OCI-LY7 (cell line): ENCODE data around the gene EIF4H. TPM values are rescaled to one million over a fixed set of nuclear protein-coding genes. Genes with fewer than 3 reads are reported as not detected.
"Not testable (repeated sequence)": the region's sequence is repeated elsewhere in the genome, so short reads cannot be mapped to it uniquely, and the experiment has no call there.

ENCODE experiments used
- BruUV-seq: library from RNA; stranded (reverse); fragments of 400-500 nt; replicated peaks from 2 replicates; lab custom pipeline; 2021; lab: Mats Ljungman, UMichigan
- CTCF ChIA-PET: fragments of 300-600 bp; sonication (Branson Sonifier 250); formaldehyde crosslinking; loops from one replicate; lab custom pipeline; 2022; ENCODE audit warnings: antibody characterized with exemption; ENCODE audit not compliant: unreplicated experiment; lab: Charles Lee
- POLR2A ChIA-PET: fragments of 300-600 bp; sonication (Branson Sonifier 250); formaldehyde crosslinking; loops from one replicate; lab custom pipeline; 2022; ENCODE audit warnings: antibody characterized with exemption; lab: Charles Lee
- DNase-seq: peaks from one replicate; pipeline ENCODE4 v3.0.0-alpha.2; 2015; ENCODE audit warnings: low spot score
- H2AFZ ChIP-seq: fragments of 200-600 bp; sonication (generic), shearing (Covaris generic); 2 replicates; pipeline ENCODE4 v1.6.1; 2014; ENCODE audit warnings: mild to moderate bottlenecking, antibody characterized with exemption, low read length, moderate library complexity
- H3K27ac ChIP-seq: fragments of 200-600 bp; sonication (generic); 2 replicates; pipeline ENCODE4 v1.5.1; 2014; ENCODE audit warnings: mixed run types, low read depth, mild to moderate bottlenecking, moderate library complexity, low read length, inconsistent platforms; ENCODE audit not compliant: poor library complexity, severe bottlenecking
- H3K36me3 ChIP-seq: fragments of 200-600 bp; sonication (generic); 2 replicates; pipeline ENCODE4 v1.6.1; 2014; ENCODE audit warnings: mild to moderate bottlenecking, antibody characterized with exemption, low read length, moderate library complexity, mixed read lengths; ENCODE audit not compliant: insufficient read depth
- H3K4me1 ChIP-seq: fragments of 200-600 bp; sonication (generic); 2 replicates; pipeline ENCODE4 v1.5.1; 2014; ENCODE audit warnings: mild to moderate bottlenecking, low read length; ENCODE audit not compliant: insufficient read depth, poor library complexity, severe bottlenecking
- H3K4me2 ChIP-seq: fragments of 200-600 bp; sonication (generic); 2 replicates; pipeline ENCODE4 v1.6.1; 2014; ENCODE audit warnings: mild to moderate bottlenecking, low read length
- H3K4me3 ChIP-seq: fragments of 200-600 bp; sonication (generic); 2 replicates; pipeline ENCODE4 v1.5.1; 2014; ENCODE audit warnings: mild to moderate bottlenecking, low read depth, low read length; ENCODE audit not compliant: poor library complexity, severe bottlenecking
- H3K79me2 ChIP-seq: fragments of 200-600 bp; sonication (generic); 2 replicates; pipeline ENCODE4 v1.6.1; 2016; ENCODE audit warnings: low read depth, mild to moderate bottlenecking, low read length, moderate library complexity, mixed read lengths; ENCODE audit not compliant: insufficient read depth
- H3K9me2 ChIP-seq: fragments of 200-600 bp; sonication (generic); 2 replicates; pipeline ENCODE4 v1.6.1; 2016; ENCODE audit warnings: mild to moderate bottlenecking, low read length, mixed read lengths; ENCODE audit not compliant: insufficient read depth
- H3K9me3 ChIP-seq: fragments of 200-600 bp; sonication (generic); 2 replicates; pipeline ENCODE4 v1.6.1; 2014; ENCODE audit warnings: mild to moderate bottlenecking, mixed run types, low read length, mixed read lengths
- H4K20me1 ChIP-seq: fragments of 200-600 bp; sonication (generic); 2 replicates; pipeline ENCODE4 v1.6.1; 2014; ENCODE audit warnings: mild to moderate bottlenecking, antibody characterized with exemption, low read length, moderate library complexity, mixed read lengths; ENCODE audit not compliant: insufficient read depth
- EZH2phosphoT487 ChIP-seq: fragments of 200-600 bp; sonication (generic); IDR thresholded peaks from 2 replicates; pipeline ENCODE4 v1.6.1; 2018; ENCODE audit warnings: low read depth, borderline replicate concordance, mild to moderate bottlenecking, mixed run types, antibody characterized with exemption, low read length, moderate library complexity, mixed read lengths
- intact Hi-C: fragments of 100-400 bp; cut with micrococcal nuclease; formaldehyde crosslinking; loops from one replicate; pipeline ENCODE4 v1.10.0; 2022; ENCODE audit not compliant: unreplicated experiment
- total RNA-seq, 2 experiments: library from RNA; depleted of rRNA in 1 of 2; stranded (reverse); fragments of >200 nt in 1 of 2; shearing (Covaris generic) in 1 of 2; gene quantifications; 2 replicates each; pipeline ENCODE4 v1.2.3, GENCODE V29; 2014 to 2022
- TF ChIP-seq, protein P1 (sequence below): fragments of 200-600 bp; sonication (generic); conservative IDR thresholded peaks from 2 replicates; pipeline ENCODE4 v1.5.1; 2014; ENCODE audit warnings: mild to moderate bottlenecking, antibody characterized with exemption, low read length, moderate library complexity, mixed read lengths

Gene EIF4H
- total RNA-seq, 2 experiments from 2014 or later = 202 to 345 TPM

- no peak overlapping the region for H3K4me2 ChIP-seq
Observed at GRCh38 chr7:74224511-74224832, 50.3 kb downstream of the EIF4H start.

GRCh38 chr7:74224907-74225306 is 50.8 kb downstream of the EIF4H start:
- BruUV-seq, H3K79me2 ChIP-seq, H3K4me3 ChIP-seq, POLR2A ChIA-PET, H3K4me2 ChIP-seq, DNase-seq, H3K27ac ChIP-seq, CTCF ChIA-PET, H2AFZ ChIP-seq, H4K20me1 ChIP-seq, H3K9me2 ChIP-seq, intact Hi-C loops, H3K9me3 ChIP-seq: not testable (repeated sequence)
- Histone ChIP-seq H3K4me1 (peaks cover 32% of the 10 kb centered on the region), H3K36me3 (peaks cover 58% of the 10 kb centered on the region)

More at GRCh38 chr7:74224511-74224832, 50.3 kb downstream of the EIF4H start:
- H3K9me3 ChIP-seq = no peaks in the 10 kb centered on the region
- peaks cover 32% of the 10 kb centered on the region for H3K4me1 ChIP-seq
- no peak overlapping the region for H2AFZ ChIP-seq
- no peaks in the 10 kb centered on the region for H3K79me2 ChIP-seq
- ChIA-PET POLR2A (no interaction called here), CTCF (no interaction called here)
- no peak for TF ChIP-seq EZH2phosphoT487
- TF ChIP-seq, protein P1, sequence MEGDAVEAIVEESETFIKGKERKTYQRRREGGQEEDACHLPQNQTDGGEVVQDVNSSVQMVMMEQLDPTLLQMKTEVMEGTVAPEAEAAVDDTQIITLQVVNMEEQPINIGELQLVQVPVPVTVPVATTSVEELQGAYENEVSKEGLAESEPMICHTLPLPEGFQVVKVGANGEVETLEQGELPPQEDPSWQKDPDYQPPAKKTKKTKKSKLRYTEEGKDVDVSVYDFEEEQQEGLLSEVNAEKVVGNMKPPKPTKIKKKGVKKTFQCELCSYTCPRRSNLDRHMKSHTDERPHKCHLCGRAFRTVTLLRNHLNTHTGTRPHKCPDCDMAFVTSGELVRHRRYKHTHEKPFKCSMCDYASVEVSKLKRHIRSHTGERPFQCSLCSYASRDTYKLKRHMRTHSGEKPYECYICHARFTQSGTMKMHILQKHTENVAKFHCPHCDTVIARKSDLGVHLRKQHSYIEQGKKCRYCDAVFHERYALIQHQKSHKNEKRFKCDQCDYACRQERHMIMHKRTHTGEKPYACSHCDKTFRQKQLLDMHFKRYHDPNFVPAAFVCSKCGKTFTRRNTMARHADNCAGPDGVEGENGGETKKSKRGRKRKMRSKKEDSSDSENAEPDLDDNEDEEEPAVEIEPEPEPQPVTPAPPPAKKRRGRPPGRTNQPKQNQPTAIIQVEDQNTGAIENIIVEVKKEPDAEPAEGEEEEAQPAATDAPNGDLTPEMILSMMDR = no peak
- no peak overlapping the region for H3K27ac ChIP-seq
- no peak overlapping the region for H3K4me3 ChIP-seq
- no peak for DNase-seq
- BruUV-seq = no TSS peak
- H3K36me3 ChIP-seq = peaks cover 53% of the 10 kb centered on the region
- intact Hi-C loops = no loop called here
- H3K9me2 ChIP-seq = no peaks in the 10 kb centered on the region
- H4K20me1 ChIP-seq = no peaks in the 10 kb centered on the region

GRCh38 chr7:74225400-74225799 is 51.2 kb downstream of the EIF4H start:
- H3K9me2 ChIP-seq = no peaks in the 10 kb centered on the region
- no peak for DNase-seq
- ChIA-PET POLR2A (no interaction called here), CTCF (no interaction called here)
- no peak overlapping the region for H3K4me3 ChIP-seq
- H2AFZ ChIP-seq = no peak overlapping the region
- H3K9me3 ChIP-seq = no peaks in the 10 kb centered on the region
- H3K79me2 ChIP-seq = no peaks in the 10 kb centered on the region
- H3K36me3 ChIP-seq = peaks cover 63% of the 10 kb centered on the region
- intact Hi-C loops = no loop called here
- no peak overlapping the region for H3K4me2 ChIP-seq
- no peak overlapping the region for H3K27ac ChIP-seq
- no peak for TF ChIP-seq EZH2phosphoT487
- TF ChIP-seq, protein P1 = no peak
- H4K20me1 ChIP-seq = no peaks in the 10 kb centered on the region
- peaks cover 32% of the 10 kb centered on the region for H3K4me1 ChIP-seq
- no TSS peak for BruUV-seq
